ENCODE results near the gene JAM3. TPM values are rescaled to one million over a fixed set of nuclear protein-coding genes. Genes with fewer than 3 reads are reported as not detected.

The JAM3 gene
- total RNA-seq, 1 experiment from 2014 or later = 45.4 TPM

- Histone ChIP-seq H3K4me1 (ENCODE audit: control insufficient read depth, insufficient read depth, low read length) (peaks cover 10% of the 10 kb centered on the region), H3K27me3 (ENCODE audit: control insufficient read depth, insufficient read depth, low read length) (peaks cover 3% of the 10 kb centered on the region; the same call in 1 of the 2 replicates), H3K36me3 (ENCODE audit: control insufficient read depth, insufficient read depth, low read length) (no peaks in the 10 kb centered on the region), H3K27ac (ENCODE audit: low read length) (no peak overlapping the region), H3K4me3 (ENCODE audit: low read depth in 2 of 2, low read length in 2 of 2) (no peak overlapping the region), H3K9me3 (ENCODE audit: control insufficient read depth, insufficient read depth, low read depth, low read length) (no peaks in the 10 kb centered on the region)
- DNase-seq (ENCODE audit: low read depth, low spot score) = no peak
- no peak for TF ChIP-seq CTCF (IDR thresholded peaks at IDR 0.05)
- no peak for TF ChIP-seq POLR2AphosphoS5 (IDR thresholded peaks at IDR 0.05; ENCODE audit: low read depth, low read length)
- no peak for TF ChIP-seq SIN3A (IDR thresholded peaks at IDR 0.05; ENCODE audit: borderline replicate concordance, insufficient read depth, low read depth, low read length)
- no peak for TF ChIP-seq TCF7L2 (IDR thresholded peaks at IDR 0.05; ENCODE audit: low read depth, low read length)
- TF ChIP-seq REST (IDR thresholded peaks at IDR 0.05; ENCODE audit: insufficient read depth in 1 of 2, low read depth in 2 of 2, low read length in 1 of 2) = no peak
- intact Hi-C loops (cut with micrococcal nuclease; ENCODE audit: unreplicated experiment) = no loop called here
- BruUV-seq (replicated peaks) = no TSS peak
- ChIA-PET CTCF (no interaction called here), POLR2A (no interaction called here)
- ATAC-seq = no peak
- in situ Hi-C loops (cut with HindIII; ENCODE audit: low pct_unique_long_range_greater_than_20kb, low sequenced_read_pairs) = no loop called here
These were observed 38.0 kb upstream of the JAM3 start for GRCh38 chr11:134030853-134031252.

GRCh38 chr11:134032043-134032442, 36.8 kb upstream of the JAM3 start:
- DNase-seq (ENCODE audit: low read depth, low spot score) (no peak), ATAC-seq (no peak)
- Histone ChIP-seq H3K27me3 (ENCODE audit: control insufficient read depth, insufficient read depth, low read length) (0 out of 2 replicates have a peak, but pooled peaks cover 3% of the 10 kb centered on the region), H3K4me3 (ENCODE audit: low read depth in 2 of 2, low read length in 2 of 2) (no peak overlapping the region), H3K36me3 (ENCODE audit: control insufficient read depth, insufficient read depth, low read length) (no peaks in the 10 kb centered on the region), H3K27ac (ENCODE audit: low read length) (no peak overlapping the region), H3K9me3 (ENCODE audit: control insufficient read depth, insufficient read depth, low read depth, low read length) (no peaks in the 10 kb centered on the region), H3K4me1 (ENCODE audit: control insufficient read depth, insufficient read depth, low read length) (peaks cover 10% of the 10 kb centered on the region)
- intact Hi-C loops (cut with micrococcal nuclease; ENCODE audit: unreplicated experiment) (no loop called here), in situ Hi-C loops (cut with HindIII; ENCODE audit: low pct_unique_long_range_greater_than_20kb, low sequenced_read_pairs) (no loop called here)
- ChIA-PET POLR2A (no interaction called here), CTCF (no interaction called here)
- TF ChIP-seq REST (IDR thresholded peaks at IDR 0.05; ENCODE audit: insufficient read depth in 1 of 2, low read depth in 2 of 2, low read length in 1 of 2) (no peak), SIN3A (IDR thresholded peaks at IDR 0.05; ENCODE audit: borderline replicate concordance, insufficient read depth, low read depth, low read length) (no peak), CTCF (IDR thresholded peaks at IDR 0.05) (no peak), POLR2AphosphoS5 (IDR thresholded peaks at IDR 0.05; ENCODE audit: low read depth, low read length) (no peak), TCF7L2 (IDR thresholded peaks at IDR 0.05; ENCODE audit: low read depth, low read length) (no peak)
- BruUV-seq (replicated peaks) = no TSS peak
